GM12801 (cell line): Measurements from ENCODE around the gene HMGB1.

Source experiments
- CTCF ChIP-seq: IDR thresholded peaks from one replicate; pipeline ENCODE4 v1.5.1; 2011; ENCODE audit warnings: control low read depth; ENCODE audit not compliant: insufficient read length; ENCODE audit errors: extremely low read depth

Gene HMGB1

DNA sequence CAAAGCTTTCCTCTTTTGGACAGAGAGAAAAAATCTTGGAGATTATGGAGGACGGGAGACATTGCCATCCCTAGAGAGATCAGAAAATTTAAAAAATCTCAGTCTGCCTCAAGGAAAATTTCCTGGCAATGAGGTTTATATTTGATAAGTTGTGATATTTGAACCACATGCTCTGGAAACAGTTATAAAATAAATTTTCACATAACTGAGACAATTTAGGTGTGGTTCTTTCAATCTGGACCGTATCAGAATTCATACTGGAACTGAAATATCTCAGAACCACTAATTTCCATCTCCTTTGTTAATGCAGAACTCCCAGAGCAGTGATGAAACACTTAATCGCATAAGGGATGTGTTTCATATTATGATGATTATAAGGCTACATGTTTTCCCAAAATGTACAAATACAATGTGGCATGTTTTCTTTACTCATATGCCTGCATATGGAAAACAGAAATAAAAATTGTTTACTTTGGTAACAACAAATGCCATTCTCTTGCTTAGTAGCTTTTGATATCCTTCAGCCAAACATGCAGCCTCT lies 29.8 kb downstream of the HMGB1 start:
- TF ChIP-seq CTCF, result no peak

- TF ChIP-seq CTCF, result no peak
These were observed 34.3 kb downstream of the HMGB1 start for GRCh38 chr13:30431269-30431940.

GRCh38 chr13:30429721-30430694 lies 35.7 kb downstream of the HMGB1 start:
- no peak for TF ChIP-seq CTCF

DNA sequence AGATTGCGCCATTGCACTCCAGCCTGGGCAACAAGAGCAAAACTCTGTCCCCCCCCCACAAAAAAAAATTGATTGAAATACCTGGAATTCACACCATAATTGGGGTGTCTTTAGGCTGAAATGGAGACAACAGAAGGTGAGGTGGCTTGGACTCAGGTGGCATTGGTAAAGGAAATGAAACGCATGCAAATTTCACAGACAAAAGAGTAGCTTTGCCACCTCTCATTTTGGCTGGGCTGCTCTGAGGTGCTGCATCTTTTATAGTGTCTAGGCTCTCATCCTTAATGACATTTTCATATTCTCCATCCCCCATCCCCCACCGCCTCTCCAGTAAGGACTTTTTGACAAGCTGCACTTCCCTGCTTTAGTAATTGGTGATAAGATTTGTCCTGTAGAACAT lies 36.5 kb downstream of the HMGB1 start:
- no peak for TF ChIP-seq CTCF

GRCh38 chr13:30423891-30424290 lies 41.8 kb downstream of the HMGB1 start:
- no peak for TF ChIP-seq CTCF

- no peak for TF ChIP-seq CTCF
These were observed 43.5 kb downstream of the HMGB1 start, which contains the start of gene UBE2L5 for GRCh38 chr13:30422054-30422839. Gene UBE2L5 (plus strand): TSS chr13:30422493. CDS start chr13:30427991, 5,498 bp downstream.
